Liver (tissue), 3 donors: ENCODE results near the gene SH3PXD2A.

Source experiments
- JUND ChIP-seq, 2 donors: IDR thresholded peaks; 2 replicates each; pipeline ENCODE4 v1.6.1; 2016; ENCODE audit warnings: antibody characterized with exemption in 2 of 2
- RAD21 ChIP-seq, 2 donors: IDR thresholded peaks; 2 replicates each; pipeline ENCODE4 v1.6.1; 2016; ENCODE audit warnings: antibody characterized with exemption in 2 of 2, mild to moderate bottlenecking in 2 of 2
- TAF1 ChIP-seq: conservative IDR thresholded peaks from 2 replicates; pipeline ENCODE4 v1.6.1; 2016; ENCODE audit warnings: antibody characterized with exemption, mild to moderate bottlenecking
- TF ChIP-seq, protein P1 (sequence below): fragments of 150-350 bp; IDR thresholded peaks from 2 replicates; pipeline ENCODE4 v1.5.1; 2017; ENCODE audit warnings: improper control_type of control experiment, low read depth, low read length; ENCODE audit not compliant: missing input control
- donor health status: healthy.
- donor health status: healthy.

DNA sequence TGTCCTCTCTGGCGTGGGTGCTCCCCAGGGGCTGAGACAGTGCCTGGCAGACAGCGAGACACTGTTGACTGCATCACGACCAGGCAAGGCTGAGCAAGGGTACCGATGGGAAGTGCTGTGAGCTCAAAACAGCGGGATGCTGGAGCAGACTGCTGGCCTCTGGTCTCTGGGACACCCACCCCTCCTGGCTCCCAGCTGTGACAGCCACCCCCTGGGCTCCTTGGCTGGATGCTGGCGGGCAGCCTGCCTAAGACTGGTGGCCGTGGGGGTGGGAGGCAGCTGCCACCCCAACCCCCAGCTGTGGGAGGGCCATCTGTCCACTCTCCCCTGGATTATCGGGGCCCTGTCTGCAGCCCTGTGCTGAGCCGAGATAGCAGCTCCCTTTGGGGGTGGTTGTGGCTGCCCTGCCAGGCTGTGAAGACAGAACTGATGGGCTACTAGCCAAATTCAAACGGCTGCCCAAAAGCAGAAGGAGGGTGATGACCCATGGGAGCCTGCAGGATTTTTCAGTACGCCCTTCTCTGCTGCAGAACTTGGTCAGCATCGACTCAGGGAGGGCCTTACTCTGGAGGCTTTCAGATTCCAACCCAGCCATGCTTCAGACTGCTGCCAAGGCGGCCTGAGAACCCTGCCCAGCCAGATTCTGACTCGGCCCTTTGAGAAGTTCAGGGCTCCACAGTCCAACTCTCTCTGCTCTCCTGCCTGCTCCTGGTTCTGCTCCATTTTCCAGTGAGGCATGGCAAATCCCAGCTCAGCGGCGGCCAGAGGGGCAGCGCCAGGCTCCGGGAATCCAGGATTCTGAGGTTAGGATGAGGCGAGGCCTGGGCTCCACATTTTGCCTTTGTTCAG lies 236.6 kb downstream of the SH3PXD2A start:
- TF ChIP-seq JUND (IDR thresholded peaks at IDR 0.05) (no peak), RAD21 (IDR thresholded peaks at IDR 0.05) (no peak), TAF1 (no peak)
- TF ChIP-seq, protein P1, sequence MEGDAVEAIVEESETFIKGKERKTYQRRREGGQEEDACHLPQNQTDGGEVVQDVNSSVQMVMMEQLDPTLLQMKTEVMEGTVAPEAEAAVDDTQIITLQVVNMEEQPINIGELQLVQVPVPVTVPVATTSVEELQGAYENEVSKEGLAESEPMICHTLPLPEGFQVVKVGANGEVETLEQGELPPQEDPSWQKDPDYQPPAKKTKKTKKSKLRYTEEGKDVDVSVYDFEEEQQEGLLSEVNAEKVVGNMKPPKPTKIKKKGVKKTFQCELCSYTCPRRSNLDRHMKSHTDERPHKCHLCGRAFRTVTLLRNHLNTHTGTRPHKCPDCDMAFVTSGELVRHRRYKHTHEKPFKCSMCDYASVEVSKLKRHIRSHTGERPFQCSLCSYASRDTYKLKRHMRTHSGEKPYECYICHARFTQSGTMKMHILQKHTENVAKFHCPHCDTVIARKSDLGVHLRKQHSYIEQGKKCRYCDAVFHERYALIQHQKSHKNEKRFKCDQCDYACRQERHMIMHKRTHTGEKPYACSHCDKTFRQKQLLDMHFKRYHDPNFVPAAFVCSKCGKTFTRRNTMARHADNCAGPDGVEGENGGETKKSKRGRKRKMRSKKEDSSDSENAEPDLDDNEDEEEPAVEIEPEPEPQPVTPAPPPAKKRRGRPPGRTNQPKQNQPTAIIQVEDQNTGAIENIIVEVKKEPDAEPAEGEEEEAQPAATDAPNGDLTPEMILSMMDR: no peak
